ENCODE measurements around the gene MAPT. TPM values are rescaled to one million over a fixed set of nuclear protein-coding genes. Genes with fewer than 3 reads are reported as not detected.

Gene MAPT
- total and polyA plus RNA-seq, 2 of the 4 experiments (the other 2 are of a cell fraction): 0.18 to 0.19 TPM

DNA sequence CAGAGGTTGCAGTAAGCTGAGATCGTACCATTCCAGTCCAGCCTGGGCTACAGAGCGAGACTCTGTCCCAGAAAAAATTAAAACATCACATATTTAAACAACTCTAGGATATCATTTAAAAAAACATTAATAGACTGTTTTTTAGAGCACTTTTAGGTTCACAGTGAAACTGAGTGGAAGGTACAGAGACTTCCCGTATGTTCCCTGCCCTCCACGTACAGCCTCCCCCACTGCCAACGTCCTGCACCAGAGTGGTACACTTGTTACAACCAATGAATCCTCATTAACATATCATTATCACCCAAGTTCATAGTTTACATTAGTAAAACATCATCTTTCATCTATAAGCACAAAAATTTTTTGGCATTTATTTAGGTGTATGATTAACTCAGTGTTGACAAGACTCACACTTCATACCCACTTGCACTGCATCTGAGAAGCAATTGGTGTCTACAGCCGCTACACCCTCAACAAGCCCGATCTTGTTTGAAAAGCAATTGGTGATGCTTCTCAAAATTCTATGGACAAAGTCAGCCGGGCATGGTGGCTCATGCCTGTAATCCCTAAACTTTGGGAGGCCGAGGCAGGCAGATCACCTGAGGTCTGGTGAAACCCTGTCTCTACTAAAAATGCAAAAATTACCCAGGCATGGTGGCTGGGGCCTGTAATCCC, 64.8 kb downstream of the MAPT start:
- no peaks in the 10 kb centered on the region for H3K36me3 ChIP-seq (ENCODE audit: control insufficient read depth, insufficient read depth, low read length)
- ChIA-PET CTCF (no interaction called here), POLR2A (ENCODE audit: unreplicated experiment) (no interaction called here)
- H4K91ac ChIP-seq (ENCODE audit: insufficient read depth, low read depth, low read length): no peak overlapping the region
- H3K18ac ChIP-seq (ENCODE audit: low read depth, low read length): no peak overlapping the region
- H3K56ac ChIP-seq (ENCODE audit: extremely low read depth, insufficient read depth, low read length): no peak overlapping the region
- H3K4ac ChIP-seq (ENCODE audit: low read depth, low read length): no peak overlapping the region
- no peak overlapping the region for H2AK9ac ChIP-seq (replicated peaks; ENCODE audit: low read depth, low read length, poor library complexity)
- TF ChIP-seq, protein P1, sequence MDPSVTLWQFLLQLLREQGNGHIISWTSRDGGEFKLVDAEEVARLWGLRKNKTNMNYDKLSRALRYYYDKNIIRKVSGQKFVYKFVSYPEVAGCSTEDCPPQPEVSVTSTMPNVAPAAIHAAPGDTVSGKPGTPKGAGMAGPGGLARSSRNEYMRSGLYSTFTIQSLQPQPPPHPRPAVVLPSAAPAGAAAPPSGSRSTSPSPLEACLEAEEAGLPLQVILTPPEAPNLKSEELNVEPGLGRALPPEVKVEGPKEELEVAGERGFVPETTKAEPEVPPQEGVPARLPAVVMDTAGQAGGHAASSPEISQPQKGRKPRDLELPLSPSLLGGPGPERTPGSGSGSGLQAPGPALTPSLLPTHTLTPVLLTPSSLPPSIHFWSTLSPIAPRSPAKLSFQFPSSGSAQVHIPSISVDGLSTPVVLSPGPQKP (IDR thresholded peaks at IDR 0.05; ENCODE audit: borderline replicate concordance, low read depth, low read length): no peak
- TF ChIP-seq MXI1 (IDR thresholded peaks at IDR 0.05; ENCODE audit: borderline replicate concordance, low read depth, low read length): no peak
- TF ChIP-seq, protein P2, sequence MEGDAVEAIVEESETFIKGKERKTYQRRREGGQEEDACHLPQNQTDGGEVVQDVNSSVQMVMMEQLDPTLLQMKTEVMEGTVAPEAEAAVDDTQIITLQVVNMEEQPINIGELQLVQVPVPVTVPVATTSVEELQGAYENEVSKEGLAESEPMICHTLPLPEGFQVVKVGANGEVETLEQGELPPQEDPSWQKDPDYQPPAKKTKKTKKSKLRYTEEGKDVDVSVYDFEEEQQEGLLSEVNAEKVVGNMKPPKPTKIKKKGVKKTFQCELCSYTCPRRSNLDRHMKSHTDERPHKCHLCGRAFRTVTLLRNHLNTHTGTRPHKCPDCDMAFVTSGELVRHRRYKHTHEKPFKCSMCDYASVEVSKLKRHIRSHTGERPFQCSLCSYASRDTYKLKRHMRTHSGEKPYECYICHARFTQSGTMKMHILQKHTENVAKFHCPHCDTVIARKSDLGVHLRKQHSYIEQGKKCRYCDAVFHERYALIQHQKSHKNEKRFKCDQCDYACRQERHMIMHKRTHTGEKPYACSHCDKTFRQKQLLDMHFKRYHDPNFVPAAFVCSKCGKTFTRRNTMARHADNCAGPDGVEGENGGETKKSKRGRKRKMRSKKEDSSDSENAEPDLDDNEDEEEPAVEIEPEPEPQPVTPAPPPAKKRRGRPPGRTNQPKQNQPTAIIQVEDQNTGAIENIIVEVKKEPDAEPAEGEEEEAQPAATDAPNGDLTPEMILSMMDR (conservative IDR thresholded peaks at IDR 0.05; ENCODE audit: low read depth, low read length): no peak
- no peak for TF ChIP-seq POLR2A (IDR thresholded peaks at IDR 0.05; ENCODE audit: low read depth, low read length)
- no peak for TF ChIP-seq RAD21 (IDR thresholded peaks at IDR 0.05; ENCODE audit: low read length)
- no peak for TF ChIP-seq SMC3 (IDR thresholded peaks at IDR 0.05; ENCODE audit: low read depth, low read length)
- no peak for TF ChIP-seq MAZ (IDR thresholded peaks at IDR 0.05; ENCODE audit: borderline replicate concordance, low read depth, low read length)
- TF ChIP-seq CEBPB (IDR thresholded peaks at IDR 0.05; ENCODE audit: low read depth, low read length): no peak
- no peak for TF ChIP-seq BHLHE40 (IDR thresholded peaks at IDR 0.05; ENCODE audit: low read depth, low read length)
- TF ChIP-seq, protein P3, sequence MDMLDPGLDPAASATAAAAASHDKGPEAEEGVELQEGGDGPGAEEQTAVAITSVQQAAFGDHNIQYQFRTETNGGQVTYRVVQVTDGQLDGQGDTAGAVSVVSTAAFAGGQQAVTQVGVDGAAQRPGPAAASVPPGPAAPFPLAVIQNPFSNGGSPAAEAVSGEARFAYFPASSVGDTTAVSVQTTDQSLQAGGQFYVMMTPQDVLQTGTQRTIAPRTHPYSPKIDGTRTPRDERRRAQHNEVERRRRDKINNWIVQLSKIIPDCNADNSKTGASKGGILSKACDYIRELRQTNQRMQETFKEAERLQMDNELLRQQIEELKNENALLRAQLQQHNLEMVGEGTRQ (IDR thresholded peaks at IDR 0.05; ENCODE audit: low read depth, low read length): no peak
- no peak for TF ChIP-seq RFX5 (IDR thresholded peaks at IDR 0.05; ENCODE audit: low read depth, low read length)
- TF ChIP-seq RCOR1 (IDR thresholded peaks at IDR 0.05; ENCODE audit: insufficient replicate concordance, low read length): no peak
- no peak for TF ChIP-seq CHD1 (IDR thresholded peaks at IDR 0.05; ENCODE audit: low read depth, low read length)
- TF ChIP-seq FOS (IDR thresholded peaks at IDR 0.05; ENCODE audit: low read depth, low read length): no peak
- TF ChIP-seq MAFK (IDR thresholded peaks at IDR 0.05; ENCODE audit: low read depth, low read length): no peak
- TF ChIP-seq NFE2L2 (IDR thresholded peaks at IDR 0.05; ENCODE audit: low read depth, low read length): no peak
- H4K5ac ChIP-seq (ENCODE audit: low read depth, low read length): no peak overlapping the region
- in situ Hi-C loops (cut with MboI; ENCODE audit: low sequenced_read_pairs) (no loop called here), intact Hi-C loops (cut with micrococcal nuclease) (no loop called here), dilution Hi-C loops (cut with HindIII; ENCODE audit: low sequenced_read_pairs, unreplicated experiment) (no loop called here)
- H2BK120ac ChIP-seq (ENCODE audit: low read depth, low read length): no peak overlapping the region
- ATAC-seq (ENCODE audit: low read depth) (no peak), DNase-seq (no peak)
- no peak overlapping the region for H2AFZ ChIP-seq (replicated peaks; ENCODE audit: low read length, poor library complexity)
- no peak overlapping the region for H3K23ac ChIP-seq (ENCODE audit: low read depth, low read length)
- WGBS, 2 experiments (ENCODE audit: extremely low coverage in 2 of 2, insufficient read length in 1 of 2): no CpG with 5 or more reads among the region's 9 CpGs
- no peak overlapping the region for H3K4me3 ChIP-seq (ENCODE audit: insufficient read depth, low read depth, low read length)
- H2AK5ac ChIP-seq (ENCODE audit: low read depth, low read length): no peak overlapping the region
- no peak overlapping the region for H3K27ac ChIP-seq (ENCODE audit: insufficient read depth, low read length)
- H3K4me1 ChIP-seq (ENCODE audit: control insufficient read depth, insufficient read depth, low read length): no peaks in the 10 kb centered on the region
- no peak overlapping the region for H2BK15ac ChIP-seq (ENCODE audit: low read depth, low read length)
- H3K27me3 ChIP-seq (ENCODE audit: control insufficient read depth, insufficient read depth, low read length): peaks cover 23% of the 10 kb centered on the region
- H3K79me1 ChIP-seq (ENCODE audit: low read depth in 1 of 2, low read length in 2 of 2): no peaks in the 10 kb centered on the region
- H3K9me1 ChIP-seq (ENCODE audit: insufficient read depth, low read length): no peaks in the 10 kb centered on the region
- no peak overlapping the region for H3K4me2 ChIP-seq (ENCODE audit: low read depth, low read length)
- no peaks in the 10 kb centered on the region for H4K20me1 ChIP-seq (ENCODE audit: insufficient read depth, low read length)
- no peak overlapping the region for H2BK20ac ChIP-seq (ENCODE audit: low read depth, low read length)
- H3K14ac ChIP-seq (replicated peaks; ENCODE audit: low read depth, low read length): no peak overlapping the region
- H3K9ac ChIP-seq (ENCODE audit: low read depth, low read length): no peak overlapping the region
- H3K9me3 ChIP-seq (ENCODE audit: control insufficient read depth, insufficient read depth, low read length): no peaks in the 10 kb centered on the region
- H2BK5ac ChIP-seq (ENCODE audit: low read depth, low read length, poor library complexity, severe bottlenecking): no peak overlapping the region
- no TSS peak for BruUV-seq (replicated peaks)
- no peak overlapping the region for H4K8ac ChIP-seq (ENCODE audit: low read depth in 2 of 2, low read length in 2 of 2)

Measured in IMR-90 (cell line).